B cell (primary cell): ENCODE data around the gene WRAP73.

Experiments
- EZH2 ChIP-seq: IDR thresholded peaks from 2 replicates; pipeline ENCODE4 v1.6.1; 2012; ENCODE audit warnings: borderline replicate concordance, low read depth, mild to moderate bottlenecking, moderate library complexity, low read length; ENCODE audit not compliant: insufficient read depth, poor library complexity, severe bottlenecking
- TF ChIP-seq, protein P1 (sequence below): fragments of 200-600 bp; IDR thresholded peaks from one replicate; pipeline ENCODE4 v1.8.0; 2022; ENCODE audit warnings: antibody characterized with exemption, mild to moderate bottlenecking

DNA sequence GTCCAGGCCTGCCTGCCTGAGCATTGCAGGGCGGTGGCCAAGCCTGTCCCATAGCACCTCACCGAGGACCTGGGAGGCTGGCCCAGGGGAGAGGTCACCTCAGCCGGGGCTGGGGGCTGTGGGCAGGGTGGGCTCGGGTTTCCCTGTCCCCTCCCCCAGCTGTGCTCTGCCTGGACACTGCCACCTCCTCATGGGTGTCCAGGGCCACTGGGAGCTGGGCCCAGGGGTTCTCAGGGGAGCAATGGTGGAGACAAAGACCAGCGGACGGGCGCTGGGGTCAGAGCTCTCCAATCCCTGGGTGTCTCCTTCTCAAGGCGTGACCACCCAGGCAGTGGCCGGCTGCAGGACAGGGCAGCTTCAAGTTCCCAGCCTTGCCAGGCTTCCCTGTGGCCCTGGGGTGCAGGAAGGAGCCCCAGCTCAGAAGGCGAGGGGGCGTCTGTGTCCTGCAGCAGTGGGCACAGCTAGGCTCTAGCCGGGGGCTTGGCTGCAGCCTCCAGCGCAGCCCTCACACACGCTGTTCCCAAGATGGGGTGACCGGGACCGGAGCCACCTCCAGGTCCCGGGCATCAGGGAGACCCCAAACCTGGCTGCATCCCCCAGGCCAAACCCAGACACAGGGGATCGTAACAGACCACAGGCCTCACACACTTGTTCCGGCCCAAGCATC is 31.5 kb upstream of the WRAP73 start:
- TF ChIP-seq, protein P1, sequence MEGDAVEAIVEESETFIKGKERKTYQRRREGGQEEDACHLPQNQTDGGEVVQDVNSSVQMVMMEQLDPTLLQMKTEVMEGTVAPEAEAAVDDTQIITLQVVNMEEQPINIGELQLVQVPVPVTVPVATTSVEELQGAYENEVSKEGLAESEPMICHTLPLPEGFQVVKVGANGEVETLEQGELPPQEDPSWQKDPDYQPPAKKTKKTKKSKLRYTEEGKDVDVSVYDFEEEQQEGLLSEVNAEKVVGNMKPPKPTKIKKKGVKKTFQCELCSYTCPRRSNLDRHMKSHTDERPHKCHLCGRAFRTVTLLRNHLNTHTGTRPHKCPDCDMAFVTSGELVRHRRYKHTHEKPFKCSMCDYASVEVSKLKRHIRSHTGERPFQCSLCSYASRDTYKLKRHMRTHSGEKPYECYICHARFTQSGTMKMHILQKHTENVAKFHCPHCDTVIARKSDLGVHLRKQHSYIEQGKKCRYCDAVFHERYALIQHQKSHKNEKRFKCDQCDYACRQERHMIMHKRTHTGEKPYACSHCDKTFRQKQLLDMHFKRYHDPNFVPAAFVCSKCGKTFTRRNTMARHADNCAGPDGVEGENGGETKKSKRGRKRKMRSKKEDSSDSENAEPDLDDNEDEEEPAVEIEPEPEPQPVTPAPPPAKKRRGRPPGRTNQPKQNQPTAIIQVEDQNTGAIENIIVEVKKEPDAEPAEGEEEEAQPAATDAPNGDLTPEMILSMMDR, result no peak
- TF ChIP-seq EZH2, result no peak
